CD4-positive, alpha-beta T cell treated with Interleukin-15 for 1 hour (primary cell): Measurements from ENCODE around the gene RICTOR.

Experiments used
- DNase-seq: peaks from one replicate; pipeline ENCODE4 v3.0.0-alpha.2; 2020

RICTOR gene

DNA sequence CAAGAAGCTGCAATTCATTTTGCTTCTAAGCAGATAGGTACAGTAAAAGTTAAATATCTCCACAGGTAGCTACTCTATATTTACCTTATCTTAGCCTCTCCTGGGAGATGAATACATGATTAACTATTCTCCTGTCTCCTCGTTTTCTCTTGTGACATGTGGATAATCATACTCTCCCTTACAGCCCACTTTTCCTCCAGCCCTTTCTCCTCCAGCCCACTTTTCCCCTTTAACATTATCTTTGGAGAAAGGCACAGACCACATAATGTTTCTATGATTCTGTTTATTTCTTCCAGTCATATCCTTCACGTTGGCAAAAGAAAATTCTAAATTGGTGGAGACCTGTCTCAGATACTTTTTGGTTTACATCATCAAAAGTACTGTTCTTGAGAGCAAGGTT, 144.4 kb downstream of the RICTOR start:
- no peak for DNase-seq

DNA sequence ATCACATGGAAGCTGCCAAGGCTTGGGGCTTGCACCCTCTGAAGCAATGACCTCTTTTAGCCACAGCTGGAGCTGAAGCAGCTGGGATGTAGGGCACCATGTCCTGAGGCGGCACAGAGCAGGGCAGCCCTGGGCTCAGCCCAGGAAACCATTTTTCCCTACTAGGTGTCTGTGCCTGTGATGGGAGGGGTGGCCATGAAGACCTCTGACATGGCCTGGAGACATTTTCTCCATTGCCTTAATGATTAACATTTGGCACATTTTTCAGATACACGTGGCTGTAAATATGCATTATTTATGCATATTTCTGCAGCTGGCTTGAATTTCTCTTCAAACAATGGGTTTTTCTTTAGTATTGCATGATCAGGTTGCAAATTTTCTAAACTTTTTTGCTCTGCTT, 146.7 kb downstream of the RICTOR start:
- DNase-seq: no peak

DNA sequence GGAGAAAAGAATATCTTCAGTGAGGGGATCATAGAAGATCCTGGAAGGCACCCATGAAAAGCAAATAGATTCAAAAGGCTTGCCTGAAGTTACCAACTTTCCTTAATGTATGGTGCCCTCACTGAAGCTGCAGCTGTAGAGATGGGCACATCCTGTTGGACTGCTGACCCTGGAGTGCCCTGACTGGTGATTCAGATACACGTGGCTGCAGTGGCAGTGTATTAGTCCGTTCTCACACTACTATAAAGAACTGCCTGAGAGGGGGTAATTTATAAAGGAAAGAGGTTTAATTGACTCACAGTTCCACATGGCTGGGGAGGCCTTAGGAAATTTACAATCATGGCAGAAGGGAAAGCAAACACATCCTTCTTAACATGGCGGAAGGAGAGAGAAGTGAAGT, 148.1 kb downstream of the RICTOR start:
- no peak for DNase-seq

DNA sequence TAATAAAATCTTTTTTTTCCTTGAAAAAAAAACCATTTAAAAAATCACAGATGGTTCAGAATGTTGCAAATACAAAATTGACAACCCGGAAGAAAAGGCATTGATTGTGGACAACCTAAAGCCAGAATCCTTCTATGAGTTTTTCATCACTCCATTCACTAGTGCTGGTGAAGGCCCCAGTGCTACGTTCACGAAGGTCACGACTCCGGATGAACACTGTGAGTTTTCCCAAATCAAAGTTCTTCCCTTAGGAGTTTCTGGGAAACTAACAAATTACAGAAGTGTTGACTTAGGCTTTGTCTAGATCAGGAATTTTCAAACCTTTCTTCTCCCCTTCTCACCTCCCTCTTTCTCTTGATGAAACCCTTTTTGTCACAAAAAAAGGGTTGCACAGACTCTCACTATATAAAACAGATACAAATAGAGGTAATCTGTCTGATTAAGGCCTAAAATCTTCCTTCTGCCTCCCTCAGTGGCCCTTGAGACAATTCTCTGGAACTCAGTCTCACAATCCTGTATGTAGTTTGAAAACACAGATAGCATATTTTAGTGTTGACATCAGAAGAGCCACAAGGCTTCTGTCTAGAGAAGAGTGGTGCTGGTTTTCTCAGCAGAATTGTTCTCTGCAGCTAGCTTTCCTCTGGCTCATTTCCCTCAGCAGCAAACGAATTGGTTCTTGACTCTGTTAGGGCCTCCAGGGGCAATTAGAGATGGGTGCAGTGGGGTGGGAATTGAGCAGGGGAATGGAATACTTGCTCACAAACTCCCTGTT, 148.9 kb downstream of the RICTOR start:
- DNase-seq: no peak

DNA sequence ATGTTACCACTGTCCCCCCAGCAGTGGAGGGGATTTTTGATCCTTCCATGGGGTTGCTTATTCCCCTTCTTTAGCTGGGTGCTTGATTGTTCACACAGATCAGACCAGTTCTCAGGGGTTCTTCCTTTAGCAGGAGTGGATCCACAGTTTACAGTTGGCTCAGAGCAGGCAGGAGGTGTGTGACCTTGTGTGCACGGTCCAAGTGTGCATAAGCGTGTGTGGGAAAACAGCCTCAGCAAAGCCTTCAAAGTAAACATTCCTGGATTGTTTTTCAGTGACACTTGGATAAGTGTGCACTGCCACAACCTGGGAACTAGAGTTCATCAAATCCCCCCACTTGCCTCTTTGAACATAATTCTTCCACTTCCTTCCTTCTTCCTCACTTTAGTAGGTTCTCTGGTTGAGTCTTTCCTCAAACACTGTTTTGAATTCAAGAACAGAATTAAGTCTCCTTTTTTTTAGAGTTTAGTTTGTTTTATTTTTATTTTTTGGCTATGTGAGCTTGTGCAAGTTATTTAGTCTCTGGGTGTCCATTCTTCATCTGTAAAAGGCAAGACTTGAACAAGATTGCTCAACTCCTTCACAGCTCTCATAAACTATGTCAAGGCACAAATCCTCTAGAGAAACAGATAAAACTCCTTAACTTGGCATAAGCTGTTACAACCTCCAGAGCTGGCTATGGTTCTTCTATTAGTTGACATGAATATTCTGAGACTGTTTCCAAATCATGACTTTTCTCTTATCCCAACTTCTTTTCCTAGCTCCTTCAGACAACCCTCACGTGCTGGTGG, 150.3 kb downstream of the RICTOR start:
- no peak for DNase-seq

DNA sequence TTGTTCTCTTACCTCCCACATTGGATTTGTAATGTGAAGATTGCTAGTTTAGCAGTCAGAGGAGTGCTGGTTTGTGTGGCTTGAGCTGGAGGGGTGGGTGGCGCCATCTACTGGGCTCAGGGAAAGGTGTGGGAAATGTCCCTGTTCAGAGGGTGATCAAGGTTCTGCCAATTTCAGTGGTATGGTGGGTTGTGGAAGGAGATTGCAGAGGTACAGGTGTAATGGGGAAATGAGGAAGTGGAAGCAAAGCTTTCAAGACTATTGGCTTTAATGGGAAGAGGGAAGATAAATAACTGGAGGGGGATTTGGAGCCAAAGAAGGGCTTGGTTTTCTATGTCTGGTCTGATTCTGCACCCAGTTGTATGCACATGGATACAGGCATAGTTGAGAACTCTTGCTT, 152.0 kb downstream of the RICTOR start:
- DNase-seq: no peak

DNA sequence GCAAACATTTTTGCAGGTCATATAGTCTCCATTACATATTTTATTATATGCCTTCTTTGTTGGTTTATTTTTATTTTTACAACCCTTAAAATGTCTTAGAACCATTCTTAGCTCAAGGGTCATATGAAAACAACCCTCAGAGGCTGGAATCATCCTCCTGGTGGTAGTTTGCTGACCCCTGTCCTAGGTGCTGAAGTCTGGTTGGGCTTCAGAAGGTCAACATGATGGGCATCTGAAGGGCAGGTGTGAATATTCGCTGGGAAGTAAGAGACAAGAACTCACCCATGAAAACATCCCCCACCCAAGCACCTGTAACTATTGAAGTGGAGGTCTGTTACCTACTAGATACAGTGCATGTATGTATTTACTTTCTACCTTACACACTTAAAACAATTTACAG, 153.0 kb downstream of the RICTOR start:
- no peak for DNase-seq

DNA sequence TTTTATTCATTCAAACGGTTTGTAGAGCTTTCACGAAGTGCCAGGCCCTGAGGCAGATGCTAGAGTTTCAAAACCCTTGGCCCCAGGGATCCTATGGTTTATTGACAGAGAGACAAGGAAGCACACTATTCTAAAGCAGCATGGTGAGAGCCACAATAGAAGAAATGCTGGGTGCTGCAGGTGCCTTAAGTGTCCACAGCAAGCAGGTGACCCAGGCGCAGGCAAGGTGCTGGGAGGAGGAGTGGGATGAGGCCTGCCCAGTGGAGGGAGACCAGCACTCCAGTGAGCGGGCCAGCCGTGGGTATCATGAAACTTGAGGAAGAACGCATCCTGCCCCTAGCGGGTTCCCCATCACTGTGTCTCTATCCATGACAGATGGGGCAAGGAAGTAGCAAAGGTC, 157.4 kb downstream of the RICTOR start:
- no peak for DNase-seq

DNA sequence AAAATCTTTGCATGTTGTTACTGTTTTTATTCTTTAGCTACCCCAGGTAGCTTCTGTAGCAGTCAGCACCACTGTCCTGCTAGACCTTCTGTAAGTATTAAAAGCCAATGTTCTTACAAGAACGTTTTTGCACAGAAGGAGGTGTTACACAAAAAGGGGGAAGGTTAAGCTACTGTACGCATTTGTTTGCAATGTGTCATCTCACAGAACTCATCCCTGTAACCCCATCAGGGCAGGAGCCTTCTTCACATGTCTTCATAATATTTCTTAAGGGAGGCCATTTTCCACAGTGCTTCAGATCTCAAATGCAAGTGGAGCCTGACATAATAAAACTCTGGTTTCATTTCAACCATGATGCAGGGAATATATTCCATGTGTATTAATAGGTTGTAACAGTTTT, 160.5 kb downstream of the RICTOR start:
- DNase-seq: no peak

DNA sequence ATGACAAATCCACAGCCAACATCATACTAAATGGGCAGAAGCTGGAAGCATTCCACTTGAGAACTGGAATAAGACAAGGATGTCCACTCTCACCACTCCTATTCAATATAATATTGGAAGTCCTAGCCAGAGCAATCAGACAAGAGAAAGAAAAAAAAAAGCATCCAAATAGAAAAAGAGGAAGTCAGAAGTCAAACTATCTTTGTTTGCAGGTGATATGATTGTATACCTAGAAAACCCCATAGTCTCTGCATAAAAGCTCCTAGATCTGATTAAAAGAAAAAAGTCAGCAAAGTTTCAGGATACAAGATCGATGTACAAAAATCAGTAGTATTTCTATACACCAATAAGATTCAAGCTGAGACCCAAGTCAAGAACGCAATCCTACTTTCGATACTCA, 162.3 kb downstream of the RICTOR start:
- no peak for DNase-seq

DNA sequence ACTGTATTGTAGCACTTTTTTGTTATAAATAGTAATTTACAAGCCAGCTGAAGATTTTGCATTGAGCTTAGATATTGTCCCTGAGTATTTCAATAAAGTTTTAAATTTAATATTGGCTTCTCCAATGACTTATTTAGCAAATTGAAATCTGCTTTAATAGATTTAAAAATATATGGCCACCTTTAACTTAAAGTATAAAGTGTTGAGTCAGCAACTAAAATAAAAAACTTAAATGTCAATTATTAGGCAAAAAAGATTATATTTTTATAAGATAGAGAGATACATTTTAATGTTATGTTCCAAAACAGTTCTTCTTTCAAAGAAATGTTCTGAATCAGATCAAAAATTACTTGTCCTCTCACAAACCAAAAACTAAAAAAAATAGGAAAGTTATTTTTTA, 167.7 kb downstream of the RICTOR start:
- DNase-seq: no peak

DNA sequence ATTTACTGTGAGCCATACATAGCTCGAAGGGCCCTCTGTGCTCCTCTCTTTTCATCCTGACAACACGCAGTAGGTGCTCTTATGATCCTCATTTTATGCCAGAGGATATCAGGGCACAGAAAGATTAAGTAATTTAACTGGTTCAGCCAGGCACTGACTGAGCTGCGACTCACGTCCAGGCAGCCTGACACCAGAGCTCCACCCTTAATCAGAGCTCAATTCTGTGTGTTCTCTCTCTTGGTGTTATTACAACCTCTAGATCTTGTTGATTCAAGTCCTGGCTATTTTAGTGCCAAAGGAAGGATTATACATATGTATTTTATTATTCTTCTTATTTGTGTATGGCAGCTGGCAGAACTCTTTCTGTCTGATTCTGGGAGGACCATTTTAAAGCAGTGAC, 168.7 kb downstream of the RICTOR start:
- no peak for DNase-seq

DNA sequence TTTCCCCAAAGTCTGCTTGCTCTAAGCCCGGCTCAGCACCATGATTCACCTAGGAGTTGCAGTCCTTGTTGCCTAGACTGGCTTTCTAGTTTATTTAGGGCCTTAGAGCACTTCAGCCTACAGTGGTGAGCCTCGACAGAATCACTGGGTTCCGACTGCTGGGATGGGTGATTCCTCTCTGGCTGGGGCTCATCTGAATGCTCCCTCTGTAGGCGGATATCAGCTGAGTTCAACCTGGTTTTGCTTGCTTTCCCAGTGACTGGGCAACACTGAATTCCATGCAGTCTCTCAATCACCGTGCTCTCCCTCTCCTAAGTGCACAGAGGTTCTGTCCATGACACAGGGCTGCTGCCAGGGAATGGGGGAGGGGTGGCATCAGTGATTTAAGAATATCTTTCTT, 174.3 kb downstream of the RICTOR start:
- DNase-seq: no peak

DNA sequence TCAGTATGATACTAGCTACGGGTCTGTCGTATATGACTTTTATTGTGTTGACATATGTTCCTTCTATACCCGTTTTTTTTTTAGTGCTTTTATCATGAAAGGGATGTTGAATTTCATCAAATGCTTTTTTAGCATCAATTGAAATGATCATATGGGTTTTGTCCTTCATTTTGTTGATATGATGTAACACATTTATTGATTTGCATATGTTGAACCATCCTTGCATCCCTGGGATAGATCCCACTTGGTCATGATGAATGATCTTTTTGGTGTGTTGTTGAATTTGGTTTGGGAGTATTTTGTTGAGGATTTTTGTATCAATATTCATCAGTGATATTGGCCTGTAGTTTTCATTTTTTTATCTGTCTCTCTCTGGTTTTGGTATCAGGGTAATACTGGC, 177.4 kb downstream of the RICTOR start:
- no peak for DNase-seq

DNA sequence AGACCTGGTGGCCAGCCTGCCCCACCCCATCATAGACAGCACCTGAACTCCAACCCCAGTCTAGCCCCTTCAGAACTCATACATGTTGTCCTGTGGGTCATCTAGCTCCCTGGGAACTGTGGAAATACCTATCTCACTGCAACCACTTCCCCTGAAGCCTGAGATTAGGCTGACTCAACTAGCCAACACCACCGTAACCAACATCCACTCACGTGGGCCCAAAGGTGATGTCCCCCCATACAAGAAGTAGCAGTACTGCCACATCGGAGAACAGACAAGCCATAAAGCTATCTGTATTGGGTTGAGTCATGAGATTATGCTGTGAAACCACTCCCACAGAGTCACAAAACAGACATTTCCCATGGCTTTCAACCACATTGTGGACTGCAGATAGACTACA, 181.8 kb downstream of the RICTOR start:
- DNase-seq: no peak

DNA sequence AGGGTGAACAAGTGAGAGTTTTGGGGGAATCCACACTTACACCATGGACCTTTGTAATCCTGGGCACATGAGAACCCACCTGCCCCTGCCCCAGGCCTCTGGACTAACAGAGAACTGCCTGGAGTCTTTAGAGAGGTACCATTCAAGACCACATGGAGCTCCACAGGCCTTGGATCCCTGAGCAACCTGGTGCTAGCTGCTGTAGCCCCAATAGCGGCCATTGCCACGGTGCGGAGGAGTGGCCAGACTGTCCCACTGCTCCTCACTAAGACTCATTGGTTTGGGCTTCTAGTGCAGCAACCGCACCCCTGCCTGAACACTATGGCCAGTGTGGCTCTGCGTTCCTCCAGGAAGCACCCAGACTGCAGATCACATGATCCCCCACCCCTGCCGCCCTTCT, 182.6 kb downstream of the RICTOR start:
- DNase-seq: no peak

DNA sequence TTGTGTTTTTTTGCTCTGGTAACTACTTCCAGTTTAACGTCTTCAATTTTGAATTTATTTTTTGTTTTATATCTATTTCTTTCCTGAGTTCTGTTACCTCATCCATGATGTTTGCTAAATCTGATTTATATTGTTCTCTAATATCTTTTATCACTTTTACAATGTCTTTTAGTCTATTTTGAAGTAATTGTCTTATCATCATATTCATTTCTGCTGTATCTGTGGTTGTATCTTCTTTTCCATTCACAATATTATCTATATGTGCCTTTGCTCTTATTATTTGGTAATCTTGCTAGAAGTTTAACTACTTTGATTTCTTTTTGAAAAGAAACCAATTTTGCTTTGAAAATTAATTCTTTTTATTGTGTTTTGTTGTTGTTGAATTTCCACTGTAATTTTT, 184.8 kb downstream of the RICTOR start:
- DNase-seq: no peak

DNA sequence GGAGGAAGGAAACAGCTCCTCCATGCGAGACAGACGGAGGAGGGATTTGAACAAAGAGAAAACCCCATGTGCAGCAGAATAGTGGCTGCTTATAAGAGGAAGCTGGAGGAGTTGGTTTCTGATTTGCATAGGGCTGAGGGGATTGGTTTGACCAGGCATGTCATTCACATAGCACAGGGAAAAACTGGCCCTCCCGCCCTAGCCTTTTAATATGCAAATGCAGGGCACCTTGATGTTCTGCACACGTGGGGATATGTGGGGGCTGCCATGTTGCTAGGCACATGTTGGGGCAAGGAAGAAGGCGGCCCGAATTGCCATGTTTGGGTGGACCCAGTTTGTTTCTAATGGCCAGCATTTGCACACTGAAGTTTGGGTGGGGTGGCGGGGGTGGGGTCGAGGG, 186.2 kb downstream of the RICTOR start:
- no peak for DNase-seq
